Measurements from ENCODE around the gene NWD2. TPM values are rescaled to one million over a fixed set of nuclear protein-coding genes. Genes with fewer than 3 reads are reported as not detected.

Gene NWD2
- total RNA-seq, 1 experiment from 2014 or later = not detected

DNA sequence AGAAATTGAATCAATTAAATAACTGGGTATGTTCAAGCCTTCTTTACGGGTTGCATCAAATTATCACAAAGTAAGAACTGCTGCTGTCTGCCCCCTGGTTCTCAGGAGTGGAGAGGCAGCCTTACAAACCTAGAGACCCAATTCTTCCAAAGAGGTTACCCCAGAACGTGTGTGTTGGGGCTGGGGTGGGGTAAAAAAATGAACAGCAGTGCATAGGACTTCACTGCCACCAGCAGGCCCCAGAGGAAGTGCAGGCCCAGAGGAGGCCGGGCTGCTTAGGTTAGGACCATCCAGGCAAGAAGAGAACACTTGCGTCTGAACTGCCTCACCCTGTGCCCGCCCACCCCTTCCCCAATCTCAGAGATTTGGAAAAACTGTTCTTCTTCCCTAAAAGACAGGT, 1.5 kb upstream of the NWD2 start:
- ChIA-PET POLR2A (no interaction called here), CTCF (no interaction called here)
- no TSS peak for BruUV-seq (replicated peaks)

DNA sequence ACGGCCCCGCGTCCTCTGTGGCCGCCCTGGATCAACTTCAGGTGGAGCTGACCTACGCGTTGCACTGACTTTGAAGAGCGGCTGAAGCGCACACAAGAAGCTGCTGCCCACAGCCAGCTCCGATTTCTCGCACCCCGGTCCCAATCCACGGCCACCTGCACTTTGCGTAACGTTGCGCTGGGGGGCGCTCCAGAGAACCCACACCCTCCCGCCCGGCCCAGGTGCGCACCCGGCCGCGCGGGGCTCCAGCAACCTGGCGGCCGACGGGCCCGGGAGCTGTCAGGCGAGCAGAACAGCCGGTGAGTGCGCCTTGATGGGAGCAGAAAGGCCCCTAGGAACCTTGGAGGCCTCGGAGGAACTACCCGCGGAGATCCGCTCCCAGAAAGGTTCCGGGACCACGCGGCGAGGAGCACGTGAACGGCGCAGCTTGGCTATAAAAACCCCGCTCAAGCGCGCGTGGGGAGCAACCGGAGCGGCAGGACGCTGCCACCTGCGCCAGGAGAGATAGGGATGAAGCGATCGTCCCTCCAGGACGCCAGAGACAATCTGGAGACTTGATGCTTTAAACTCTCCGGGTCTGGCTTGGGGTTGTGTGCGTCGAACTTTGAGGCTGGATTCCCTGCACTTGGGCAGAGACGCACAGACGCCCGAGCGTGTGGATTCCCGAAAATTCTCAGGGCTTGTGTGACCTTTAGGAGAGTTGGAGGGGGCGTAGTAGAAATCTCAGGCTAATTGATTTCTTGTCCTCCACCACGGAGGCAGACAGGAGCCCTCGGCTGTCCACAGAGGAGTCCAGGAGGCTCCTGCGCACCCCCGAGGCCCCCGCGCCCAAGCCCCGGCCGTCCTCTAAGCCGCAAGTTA, 591 bp upstream of the NWD2 start:
- no TSS peak for BruUV-seq (replicated peaks)
- Histone ChIP-seq H2AFZ (ENCODE audit: low read depth, low read length, poor library complexity, severe bottlenecking) (no peak overlapping the region), H3K4me1 (ENCODE audit: control insufficient read depth in 1 of 2, insufficient read depth in 2 of 2, low read length in 2 of 2) (no peaks in the 10 kb centered on the region), H3K27me3 (ENCODE audit: insufficient read depth, low read length) (0 out of 2 replicates have a peak, but pooled peaks cover 11% of the 10 kb centered on the region), H3K9ac (ENCODE audit: low read length) (no peak overlapping the region), H3K4me3 (replicated peaks in 1 of 2; ENCODE audit: low read depth in 1 of 2, low read length in 2 of 2) (no peak overlapping the region), H3K36me3 (ENCODE audit: control insufficient read depth in 1 of 2, insufficient read depth in 2 of 2, low read length in 2 of 2) (no peaks in the 10 kb centered on the region), H3K9me2 (ENCODE audit: insufficient read depth) (no peaks in the 10 kb centered on the region), H3K79me2 (ENCODE audit: insufficient read depth, low read length) (no peaks in the 10 kb centered on the region), H3K27ac (ENCODE audit: low read depth, low read length) (no peak overlapping the region), H4K20me1 (ENCODE audit: insufficient read depth) (no peaks in the 10 kb centered on the region), H3K4me2 (ENCODE audit: low read length) (no peak overlapping the region), H3K9me3 (ENCODE audit: control insufficient read depth in 1 of 2, insufficient read depth in 1 of 2, low read depth in 1 of 2, low read length in 2 of 2) (no peaks in the 10 kb centered on the region)
- ChIA-PET RAD21 (ENCODE audit: low non-redundant PET in 1 of 2, low total read pairs in 2 of 2, uncharacterized antibody in 2 of 2, unreplicated experiment in 2 of 2) (no interaction called here), POLR2A (no interaction called here), CTCF (no interaction called here)
- DNase-seq (ENCODE audit: low read depth, low spot score) (no peak), ATAC-seq (no peak; the same call in 1 of the 2 replicates)
- intact Hi-C loops (cut with micrococcal nuclease) = no loop called here
- TF ChIP-seq EGR1 (IDR thresholded peaks at IDR 0.05; ENCODE audit: low read depth) (no peak), POLR2AphosphoS5 (IDR thresholded peaks at IDR 0.05; ENCODE audit: low read depth, low read length) (no peak), ELF1 (IDR thresholded peaks at IDR 0.05; ENCODE audit: borderline replicate concordance, low read depth) (no peak), JUND (IDR thresholded peaks at IDR 0.05) (no peak), SIN3A (IDR thresholded peaks at IDR 0.05; ENCODE audit: low read depth) (no peak), CBX3 (IDR thresholded peaks at IDR 0.05; ENCODE audit: low read depth) (no peak), SP1 (IDR thresholded peaks at IDR 0.05; ENCODE audit: low read depth) (no peak)
- TF ChIP-seq, protein P1, sequence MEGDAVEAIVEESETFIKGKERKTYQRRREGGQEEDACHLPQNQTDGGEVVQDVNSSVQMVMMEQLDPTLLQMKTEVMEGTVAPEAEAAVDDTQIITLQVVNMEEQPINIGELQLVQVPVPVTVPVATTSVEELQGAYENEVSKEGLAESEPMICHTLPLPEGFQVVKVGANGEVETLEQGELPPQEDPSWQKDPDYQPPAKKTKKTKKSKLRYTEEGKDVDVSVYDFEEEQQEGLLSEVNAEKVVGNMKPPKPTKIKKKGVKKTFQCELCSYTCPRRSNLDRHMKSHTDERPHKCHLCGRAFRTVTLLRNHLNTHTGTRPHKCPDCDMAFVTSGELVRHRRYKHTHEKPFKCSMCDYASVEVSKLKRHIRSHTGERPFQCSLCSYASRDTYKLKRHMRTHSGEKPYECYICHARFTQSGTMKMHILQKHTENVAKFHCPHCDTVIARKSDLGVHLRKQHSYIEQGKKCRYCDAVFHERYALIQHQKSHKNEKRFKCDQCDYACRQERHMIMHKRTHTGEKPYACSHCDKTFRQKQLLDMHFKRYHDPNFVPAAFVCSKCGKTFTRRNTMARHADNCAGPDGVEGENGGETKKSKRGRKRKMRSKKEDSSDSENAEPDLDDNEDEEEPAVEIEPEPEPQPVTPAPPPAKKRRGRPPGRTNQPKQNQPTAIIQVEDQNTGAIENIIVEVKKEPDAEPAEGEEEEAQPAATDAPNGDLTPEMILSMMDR (IDR thresholded peaks at IDR 0.05 in 2 of 3, conservative IDR thresholded peaks at IDR 0.05 in 1 of 3; ENCODE audit: borderline replicate concordance in 1 of 3, insufficient read depth in 1 of 3, low read depth in 2 of 3, low read length in 2 of 3) = no peak
- TF ChIP-seq, protein P2, sequence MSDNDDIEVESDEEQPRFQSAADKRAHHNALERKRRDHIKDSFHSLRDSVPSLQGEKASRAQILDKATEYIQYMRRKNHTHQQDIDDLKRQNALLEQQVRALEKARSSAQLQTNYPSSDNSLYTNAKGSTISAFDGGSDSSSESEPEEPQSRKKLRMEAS (IDR thresholded peaks at IDR 0.05) = no peak
- TF ChIP-seq, protein P3, sequence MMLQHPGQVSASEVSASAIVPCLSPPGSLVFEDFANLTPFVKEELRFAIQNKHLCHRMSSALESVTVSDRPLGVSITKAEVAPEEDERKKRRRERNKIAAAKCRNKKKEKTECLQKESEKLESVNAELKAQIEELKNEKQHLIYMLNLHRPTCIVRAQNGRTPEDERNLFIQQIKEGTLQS (IDR thresholded peaks at IDR 0.05) = no peak

More for the DNA sequence above, 1.5 kb upstream of the NWD2 start:
- intact Hi-C loops (cut with micrococcal nuclease) = no loop called here
- Histone ChIP-seq H4K20me1 (ENCODE audit: insufficient read depth) (no peaks in the 10 kb centered on the region), H3K27ac (ENCODE audit: low read depth, low read length) (no peak overlapping the region), H3K9ac (ENCODE audit: low read length) (no peak overlapping the region), H3K4me2 (ENCODE audit: low read length) (no peak overlapping the region), H3K9me3 (ENCODE audit: control insufficient read depth in 1 of 2, insufficient read depth in 1 of 2, low read depth in 1 of 2, low read length in 2 of 2) (no peaks in the 10 kb centered on the region), H3K9me2 (ENCODE audit: insufficient read depth) (no peaks in the 10 kb centered on the region), H2AFZ (ENCODE audit: low read depth, low read length, poor library complexity, severe bottlenecking) (no peak overlapping the region), H3K36me3 (ENCODE audit: control insufficient read depth in 1 of 2, insufficient read depth in 2 of 2, low read length in 2 of 2) (no peaks in the 10 kb centered on the region), H3K4me3 (replicated peaks in 1 of 2; ENCODE audit: low read depth in 1 of 2, low read length in 2 of 2) (no peak overlapping the region), H3K27me3 (ENCODE audit: insufficient read depth, low read length) (0 out of 2 replicates have a peak, but pooled peaks cover 3% of the 10 kb centered on the region), H3K4me1 (ENCODE audit: control insufficient read depth in 1 of 2, insufficient read depth in 2 of 2, low read length in 2 of 2) (no peaks in the 10 kb centered on the region), H3K79me2 (ENCODE audit: insufficient read depth, low read length) (no peaks in the 10 kb centered on the region)
- RAD21 ChIA-PET (ENCODE audit: low non-redundant PET in 1 of 2, low total read pairs in 2 of 2, uncharacterized antibody in 2 of 2, unreplicated experiment in 2 of 2) = no interaction called here
- TF ChIP-seq SIN3A (IDR thresholded peaks at IDR 0.05; ENCODE audit: low read depth) = no peak
- TF ChIP-seq, protein P1 (IDR thresholded peaks at IDR 0.05 in 2 of 3, conservative IDR thresholded peaks at IDR 0.05 in 1 of 3; ENCODE audit: borderline replicate concordance in 1 of 3, insufficient read depth in 1 of 3, low read depth in 2 of 3, low read length in 2 of 3) = peak in 2 of 3 experiments; percentile 15 to 34; a peak in 3 of 6 replicates
- TF ChIP-seq RAD21 (IDR thresholded peaks at IDR 0.05; ENCODE audit: low read depth) = peak; percentile 20; the same call in 1 of the 2 replicates
- ATAC-seq = peak; percentile 34; the same call in 1 of the 2 replicates
- no peak for DNase-seq (ENCODE audit: low read depth, low spot score)

Measured in HCT116 (cell line).